HepG2 (cell line): ENCODE data around the gene ICE1. TPM values are rescaled to one million over a fixed set of nuclear protein-coding genes. Genes with fewer than 3 reads are reported as not detected.

Source experiments
- ATAC-seq: fragments of 200-7000 bp; cut with Tn5 transposase; 3 replicates; pipeline ENCODE4 v1.9.1; 2020; ENCODE audit warnings: mild to moderate bottlenecking, moderate library complexity
- BruUV-seq: library from RNA; stranded (reverse); fragments of 400-500 nt; replicated peaks from 2 replicates; lab custom pipeline; 2021; lab: Mats Ljungman, UMichigan
- CTCF ChIA-PET: fragments of 300-600 bp; formaldehyde crosslinking; extraction: SDS; loops from one replicate; lab custom pipeline; 2021; ENCODE audit warnings: low total read pairs, inconsistent platforms, low intra/inter-chr PET ratio; lab: Yijun Ruan, JAX
- POLR2A ChIA-PET: fragments of 350-600 bp; sonication (Branson Sonifier 250); formaldehyde crosslinking; loops from one replicate; lab custom pipeline; 2020; ENCODE audit warnings: antibody characterized with exemption, inconsistent platforms; lab: Yijun Ruan, JAX
- DNase-seq: peaks from one replicate; pipeline ENCODE4 v3.0.0-alpha.2; 2015; ENCODE audit warnings: low spot score
- FAIRE-seq: peaks from 3 replicates; lab custom pipeline; 2011; peaks lifted over from hg19 to GRCh38; lab: Jason Lieb, UNC
- H2AFZ ChIP-seq: one replicate; pipeline ENCODE4 v1.6.1; 2011; ENCODE audit warnings: low read length, inconsistent platforms
- H3K27ac ChIP-seq: fragments of 300-600 bp; 3 replicates; pipeline ENCODE4 v1.8.0; 2011; ENCODE audit warnings: mixed run types, mild to moderate bottlenecking, mixed read lengths, low read length, inconsistent platforms; ENCODE audit not compliant: insufficient read depth; ENCODE audit errors: extremely low read length
- H3K27me3 ChIP-seq, 2 experiments: fragments of 200-600 bp in 1 of 2; 2 replicates in 1 of 2; 3 replicates in 1 of 2; pipeline versions ENCODE4 v1.6.0 to v1.8.0; 2011; ENCODE audit warnings: low read length in 2 of 2, mild to moderate bottlenecking in 2 of 2, moderate library complexity in 2 of 2, inconsistent platforms in 1 of 2; ENCODE audit not compliant: insufficient read depth in 2 of 2, control insufficient read depth in 1 of 2
- H3K36me3 ChIP-seq, 2 experiments: fragments of 200-600 bp in 1 of 2; replicated peaks in 1 of 2; 2 replicates in 1 of 2; 3 replicates in 1 of 2; pipeline versions ENCODE4 v1.5.1 to v1.8.0; 2011; ENCODE audit warnings: low read length in 2 of 2, inconsistent platforms in 1 of 2; ENCODE audit not compliant: insufficient read depth in 2 of 2, control insufficient read depth in 1 of 2
- H3K4me1 ChIP-seq: 2 replicates; pipeline ENCODE4 v1.5.1; 2012; ENCODE audit warnings: low read length, inconsistent platforms; ENCODE audit not compliant: insufficient read depth
- H3K4me2 ChIP-seq: 2 replicates; pipeline ENCODE4 v1.6.0; 2011; ENCODE audit warnings: low read depth, low read length, inconsistent platforms
- H3K4me3 ChIP-seq, 3 experiments: fragments of 200-600 bp in 1 of 3; sonication (generic), shearing (Covaris generic) in 1 of 3; replicated peaks in 1 of 3; 2 replicates each; pipeline ENCODE4 v1.5.1; 2011 to 2016; ENCODE audit warnings: low read length in 3 of 3, inconsistent platforms in 2 of 3, low read depth in 2 of 3, mild to moderate bottlenecking in 2 of 3, control low read depth in 1 of 3, mixed read lengths in 1 of 3; ENCODE audit not compliant: insufficient read depth in 1 of 3
- H3K79me2 ChIP-seq: one replicate; pipeline ENCODE4 v1.6.1; 2011; ENCODE audit warnings: low read length, inconsistent platforms; ENCODE audit not compliant: insufficient read depth
- H3K9ac ChIP-seq: 2 replicates; pipeline ENCODE4 v1.6.0; 2011; ENCODE audit warnings: mild to moderate bottlenecking, low read depth, low read length, inconsistent platforms; ENCODE audit not compliant: insufficient read depth
- H3K9me3 ChIP-seq: 2 replicates; pipeline ENCODE4 v1.5.1; 2012; ENCODE audit warnings: mild to moderate bottlenecking, low read length
- H4K20me1 ChIP-seq: 2 replicates; pipeline ENCODE4 v1.6.0; 2011; ENCODE audit warnings: inconsistent platforms, mild to moderate bottlenecking, low read length, moderate library complexity; ENCODE audit not compliant: insufficient read depth
- CAMTA2 ChIP-seq: sonication (generic); formaldehyde crosslinking; IDR thresholded peaks from 2 replicates; pipeline ENCODE4 v1.4.0; 2020; ENCODE audit warnings: mild to moderate bottlenecking, missing genetic modification reagents, borderline replicate concordance
- CENPX ChIP-seq: sonication (generic); formaldehyde crosslinking; IDR thresholded peaks from 2 replicates; pipeline ENCODE4 v1.9.0; 2021; ENCODE audit warnings: mild to moderate bottlenecking, missing genetic modification reagents, moderate library complexity
- HNRNPLL ChIP-seq: fragments of 200-400 bp; formaldehyde crosslinking; IDR thresholded peaks from 2 replicates; pipeline ENCODE4 v1.6.1; 2017; ENCODE audit warnings: mild to moderate bottlenecking, low read depth, low read length; ENCODE audit not compliant: poor library complexity, severe bottlenecking
- HNRNPUL1 ChIP-seq: fragments of 200-400 bp; formaldehyde crosslinking; IDR thresholded peaks from 2 replicates; pipeline ENCODE4 v1.6.1; 2017; ENCODE audit warnings: low read depth, mild to moderate bottlenecking, low read length, moderate library complexity
- SCMH1 ChIP-seq: sonication (generic); formaldehyde crosslinking; IDR thresholded peaks from 2 replicates; pipeline ENCODE4 v1.9.0; 2021; ENCODE audit warnings: missing genetic modification reagents, mild to moderate bottlenecking, borderline replicate concordance
- SRSF9 ChIP-seq: fragments of 200-400 bp; formaldehyde crosslinking; IDR thresholded peaks from 2 replicates; pipeline ENCODE4 v1.6.1; 2018; ENCODE audit warnings: borderline replicate concordance, mild to moderate bottlenecking, low read depth, low read length; ENCODE audit not compliant: insufficient read depth, poor library complexity, severe bottlenecking
- STAG1 ChIP-seq: sonication (generic); formaldehyde crosslinking; IDR thresholded peaks from 2 replicates; pipeline ENCODE4 v1.4.0; 2020; ENCODE audit warnings: missing genetic modification reagents
- THAP11 ChIP-seq: IDR thresholded peaks from 2 replicates; pipeline ENCODE4 v1.6.1; 2016; ENCODE audit warnings: missing biosample characterization, missing genetic modification reagents
- ZBTB7B ChIP-seq: sonication (generic); formaldehyde crosslinking; IDR thresholded peaks from 2 replicates; pipeline ENCODE4 v1.4.0; 2020; ENCODE audit warnings: missing genetic modification reagents
- ZIK1 ChIP-seq: sonication (generic); formaldehyde crosslinking; IDR thresholded peaks from 2 replicates; pipeline ENCODE4 v1.5.0; 2020; ENCODE audit warnings: mild to moderate bottlenecking, low read depth, missing genetic modification reagents, borderline replicate concordance
- ZNF333 ChIP-seq: sonication (generic); formaldehyde crosslinking; IDR thresholded peaks from 2 replicates; pipeline ENCODE4 v1.4.0; 2020; ENCODE audit warnings: mild to moderate bottlenecking, missing genetic modification reagents, borderline replicate concordance
- ZNF550 ChIP-seq: sonication (generic); formaldehyde crosslinking; IDR thresholded peaks from 2 replicates; pipeline ENCODE4 v1.4.0; 2020; ENCODE audit warnings: mild to moderate bottlenecking, missing genetic modification reagents, borderline replicate concordance
- ZNF703 ChIP-seq: sonication (generic); formaldehyde crosslinking; IDR thresholded peaks from 2 replicates; pipeline ENCODE4 v1.5.1; 2020; ENCODE audit warnings: missing genetic modification reagents, mild to moderate bottlenecking, moderate library complexity, borderline replicate concordance
- ZNF720 ChIP-seq: sonication (generic); formaldehyde crosslinking; IDR thresholded peaks from 2 replicates; pipeline ENCODE4 v1.4.0; 2020; ENCODE audit warnings: missing genetic modification reagents
- ZNF737 ChIP-seq: sonication (generic); formaldehyde crosslinking; IDR thresholded peaks from 2 replicates; pipeline ENCODE4 v1.5.0; 2020; ENCODE audit warnings: missing genetic modification reagents, mild to moderate bottlenecking, borderline replicate concordance
- WGBS: methylation state at CpG from one replicate; pipeline ENCODE4 v1.1.6; 2017; ENCODE audit warnings: low lambda C conversion rate; 5-methylcytosine and 5-hydroxymethylcytosine counted together
- in situ Hi-C: cut with HindIII; loops from 2 replicates; pipeline ENCODE4 v1.10.0; 2017; ENCODE audit warnings: low pct_unique_long_range_greater_than_20kb; ENCODE audit not compliant: extremely low pct_ligation_motif_present
- intact Hi-C: fragments of 100-400 bp; cut with micrococcal nuclease; formaldehyde crosslinking; loops from one replicate; pipeline ENCODE4 v1.10.0; 2022; ENCODE audit not compliant: unreplicated experiment
- polyA plus RNA-seq, 8 experiments: library from polyadenylated mRNA; depleted of rRNA in 3 of 8; stranded (reverse) in 7 of 8; unstranded in 1 of 8; fragments of >200 nt; fragmentation: Illumina TruSeq in 4 of 8; extraction: Trizol in 4 of 8; gene quantifications; 2 replicates each; pipeline versions ENCODE4 v1.2.1 to v1.2.3, GENCODE V29; 2011 to 2016; ENCODE audit warnings: low read depth in 4 of 8, missing spikeins in 1 of 8, mixed read lengths in 1 of 8; ENCODE audit not compliant: insufficient read depth in 1 of 8
- total RNA-seq, 5 experiments: library from RNA; depleted of rRNA; stranded (reverse); fragments of >200 nt; fragmentation: Illumina TruSeq; extraction: Trizol; gene quantifications; 2 replicates each; pipeline ENCODE4 v1.2.3, GENCODE V29; 2016; ENCODE audit warnings: low read depth in 1 of 5

ICE1 gene
- total and polyA plus RNA-seq, 2 of the 13 experiments (the other 11 are each of a cell fraction or from before 2014, with no cell fraction given): 9.1 to 27.6 TPM

DNA sequence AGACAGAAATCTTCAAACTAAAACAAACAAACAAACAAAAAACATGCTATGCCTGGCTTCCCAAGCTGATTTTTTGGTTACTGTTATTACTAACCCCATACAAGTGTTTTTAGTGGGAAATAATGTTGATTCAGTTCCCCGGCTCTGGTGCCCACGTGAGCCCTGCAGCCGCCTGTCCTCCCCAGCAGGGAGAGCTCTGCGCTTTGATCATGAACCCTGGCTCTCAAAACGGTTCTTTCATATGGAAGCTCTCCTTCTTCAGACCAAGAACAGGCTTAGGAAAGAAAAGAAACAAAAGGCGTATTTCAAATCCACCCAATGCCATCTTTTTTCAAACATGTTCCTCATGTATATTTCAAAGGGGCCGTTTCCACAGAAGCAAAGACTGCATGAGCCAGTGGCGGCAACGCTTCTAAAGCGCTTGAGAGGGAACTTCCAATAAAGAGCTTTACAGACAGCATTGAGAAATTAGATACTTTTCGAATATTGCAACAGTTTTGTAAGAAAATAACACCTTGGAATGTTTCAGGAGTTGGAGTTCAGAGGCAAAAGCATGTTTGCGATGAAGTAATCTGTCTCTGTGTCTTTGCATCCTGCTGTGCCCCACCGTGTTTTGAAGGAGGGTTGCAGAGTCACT, 74.8 kb downstream of the ICE1 start (continued):
- TF ChIP-seq STAG1 (CRISPR knock-in tag) (peak; percentile 78), CAMTA2 (CRISPR knock-in tag) (no peak), HNRNPLL (no peak)

- intact Hi-C loops: no loop called here
- BruUV-seq: no TSS peak
- Histone ChIP-seq H3K79me2 (no peaks in the 10 kb centered on the region), H3K36me3 (no peaks in the 10 kb centered on the region), H3K4me2 (no peak overlapping the region), H3K27ac (no peak overlapping the region), H2AFZ (no peak overlapping the region), H4K20me1 (no peaks in the 10 kb centered on the region), H3K4me3 (no peak overlapping the region), H3K9me3 (peaks cover 1% of the 10 kb centered on the region), H3K27me3 (peaks cover 0 to 11% of the 10 kb centered on the region in 2 experiments; a peak in 2 of 5 replicates), H3K9ac (no peak overlapping the region), H3K4me1 (no peaks in the 10 kb centered on the region)
- ATAC-seq (no peak), DNase-seq (no peak), FAIRE-seq (no peak)
- ChIA-PET POLR2A (no interaction called here), CTCF (no interaction called here)
- 0% methylated on average over 4 of the region's 7 CpGs for WGBS
- in situ Hi-C loops: loop anchor here (10.0 kb wide), 2 partner anchors 935 to 1075 kb away; no protein-coding TSS in a partner anchor
- TF ChIP-seq ZNF550 (CRISPR knock-in tag) (no peak), ZNF703 (no peak), ZBTB7B (no peak), ZIK1 (no peak), HNRNPUL1 (no peak), THAP11 (CRISPR knock-in tag) (no peak), ZNF720 (no peak), ZNF333 (CRISPR knock-in tag) (no peak), SCMH1 (CRISPR knock-in tag) (no peak), CENPX (CRISPR knock-in tag) (no peak), SRSF9 (no peak), ZNF737 (CRISPR knock-in tag) (no peak)
Observed at GRCh38 chr5:5499442-5499841, 77.0 kb downstream of the ICE1 start.
